GM18499 (cell line): Measurements from ENCODE around the gene LSAMP.

Source experiments
- ATAC-seq: cut with Tn5 transposase; IDR thresholded peaks from one replicate; pipeline ENCODE4 v1.9.1; 2021; ENCODE audit warnings: moderate number of reproducible peaks; ENCODE audit not compliant: insufficient read depth, unreplicated experiment

Gene LSAMP

DNA sequence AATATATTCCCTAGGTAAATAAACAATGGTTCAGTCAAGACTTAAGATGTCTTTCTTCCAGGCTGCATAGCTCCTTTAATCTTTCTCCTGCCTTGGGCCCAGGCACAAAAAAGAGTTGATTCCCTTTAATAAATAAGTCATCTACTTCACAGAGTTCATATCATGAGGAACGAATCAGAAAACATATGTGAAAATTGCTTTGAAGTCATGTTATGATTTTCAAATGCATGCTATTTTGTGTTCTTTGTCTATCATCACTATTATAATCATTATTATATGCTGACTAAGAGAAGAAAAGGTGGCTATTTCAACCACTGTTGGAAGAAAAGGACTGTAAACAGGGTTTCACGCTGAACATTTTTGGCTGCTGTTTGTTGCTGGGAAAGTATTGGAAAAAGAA is 70.4 kb downstream of the LSAMP start:
- no peak for ATAC-seq

DNA sequence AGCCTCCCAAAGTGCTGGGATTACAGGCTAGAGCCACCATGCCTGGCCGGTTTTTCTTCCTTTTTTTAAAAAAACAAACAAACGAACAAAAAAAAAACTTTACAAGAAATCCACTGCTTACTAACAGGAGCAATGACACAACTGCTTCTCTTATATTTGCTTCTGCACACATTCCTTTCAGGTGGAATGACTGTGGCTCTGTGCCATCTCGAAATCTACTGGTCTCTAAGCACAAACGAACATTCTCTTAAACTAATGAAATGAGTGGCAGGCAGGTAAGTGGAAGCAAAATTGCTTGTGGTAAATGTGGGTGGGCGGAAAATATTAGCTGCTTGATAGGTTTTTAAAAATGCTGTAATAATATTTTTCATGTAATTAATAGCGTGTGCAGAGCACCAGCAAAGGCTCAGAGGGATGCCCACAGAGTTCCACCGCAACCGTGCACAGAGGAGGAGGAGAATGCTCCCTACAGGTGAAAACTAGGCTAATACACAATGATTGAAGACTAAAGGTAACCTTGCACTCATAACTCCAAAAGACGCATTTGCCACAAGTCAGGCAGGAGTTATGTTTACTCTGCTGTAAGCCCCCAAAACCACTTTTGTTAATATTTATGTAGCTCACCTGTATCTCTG is 77.4 kb downstream of the LSAMP start:
- ATAC-seq, result no peak

DNA sequence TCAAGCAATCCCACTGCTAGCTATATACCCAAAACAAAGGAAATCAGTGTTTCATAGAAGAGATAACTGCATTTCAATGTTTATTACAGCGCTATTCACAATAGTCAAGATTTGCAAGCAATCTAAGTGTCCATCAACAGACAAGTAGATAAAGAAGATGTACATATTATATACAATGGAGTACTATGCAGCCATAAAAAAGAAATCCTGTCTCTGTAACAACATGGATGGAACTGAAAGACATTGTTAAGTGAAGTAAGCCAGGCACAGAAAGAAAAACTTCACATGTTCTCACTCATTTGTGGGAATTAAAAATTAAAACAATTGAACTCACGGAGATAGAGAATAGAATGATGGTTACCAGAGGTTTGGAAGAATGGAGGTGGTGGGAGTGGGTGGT is 89.2 kb downstream of the LSAMP start:
- ATAC-seq, result no peak

DNA sequence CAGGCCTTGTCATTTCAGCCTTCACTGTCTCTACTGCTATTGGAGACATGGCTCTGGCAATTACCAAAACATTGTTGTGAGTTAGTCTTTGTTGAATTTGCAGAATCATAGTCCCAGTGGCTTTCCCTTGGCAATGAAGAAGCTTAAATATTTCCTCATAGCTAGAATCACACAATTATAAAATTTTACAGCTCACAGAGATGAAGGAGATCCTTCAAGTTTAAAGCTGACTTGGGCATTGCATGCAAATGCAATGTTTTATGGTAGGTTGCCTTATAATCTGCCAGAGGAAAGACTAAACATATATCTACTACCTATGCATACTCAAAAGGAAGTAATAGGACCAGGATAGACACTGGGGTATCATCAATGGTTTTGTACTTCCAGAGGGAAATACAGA is 90.9 kb downstream of the LSAMP start:
- ATAC-seq, result no peak

DNA sequence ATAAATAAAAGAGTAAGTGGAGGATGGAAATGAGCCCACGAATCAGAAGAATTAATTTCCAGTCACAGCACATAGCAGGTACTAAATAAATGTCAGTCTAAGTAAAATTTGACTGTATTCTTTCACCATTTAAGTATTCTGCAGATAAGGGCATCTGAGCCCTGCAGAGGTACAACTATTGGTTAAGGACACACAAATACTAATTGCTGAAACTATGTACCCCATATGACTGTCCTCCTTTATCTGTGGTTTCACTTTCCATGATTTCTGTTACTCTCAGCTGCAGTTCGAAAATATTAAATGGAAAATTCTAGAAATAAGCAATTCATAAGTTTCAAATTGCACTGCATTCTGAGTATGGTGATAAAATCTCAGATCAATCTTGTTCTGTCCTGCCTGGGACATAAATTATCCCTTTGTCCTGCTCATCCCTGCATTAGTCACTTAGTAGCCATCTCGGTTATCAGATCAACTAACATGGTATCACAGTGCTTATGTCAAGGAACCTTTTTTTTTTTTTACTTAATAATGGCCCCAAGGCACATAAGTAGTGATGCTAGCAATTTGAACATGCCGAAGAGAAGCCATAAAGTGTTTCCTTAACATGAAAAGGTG is 95.1 kb downstream of the LSAMP start:
- no peak for ATAC-seq

DNA sequence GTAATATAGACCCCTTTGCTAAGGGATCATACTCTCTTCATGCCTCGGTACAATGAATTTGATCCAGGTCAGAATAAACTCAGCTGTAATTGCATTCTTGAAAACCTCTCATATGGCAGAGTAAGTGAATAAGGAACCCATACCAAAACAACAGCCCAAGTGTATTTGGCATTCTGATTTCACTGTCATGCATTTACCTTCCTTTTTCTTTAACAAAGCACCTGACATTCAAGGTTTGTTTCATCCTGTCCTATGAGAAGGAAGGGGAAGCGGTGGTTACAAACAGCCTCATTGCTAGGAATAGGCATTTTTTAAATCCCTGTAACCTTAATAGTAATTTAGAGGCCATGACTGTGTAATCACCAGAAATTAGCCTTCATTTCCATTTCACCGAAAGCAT is 97.1 kb downstream of the LSAMP start:
- no peak for ATAC-seq

DNA sequence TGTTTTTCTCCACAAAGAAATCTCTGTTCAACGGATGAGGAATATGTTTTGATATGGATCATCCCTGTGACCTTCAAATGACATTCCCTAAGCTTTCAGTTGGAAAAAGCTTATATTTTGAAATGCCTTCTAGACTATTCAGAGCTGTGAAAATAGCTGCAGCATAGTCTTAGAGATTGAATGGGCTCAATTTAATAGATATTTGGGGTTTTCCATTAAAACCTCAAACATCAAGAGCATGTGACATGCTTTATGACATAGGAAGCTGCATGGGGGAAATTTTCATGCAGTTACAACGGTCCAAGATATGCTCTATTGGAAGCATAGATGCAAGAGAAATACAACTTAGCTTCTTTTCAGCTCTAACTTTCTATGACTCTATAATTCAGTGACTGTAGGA is 102.8 kb downstream of the LSAMP start:
- ATAC-seq, result no peak

DNA sequence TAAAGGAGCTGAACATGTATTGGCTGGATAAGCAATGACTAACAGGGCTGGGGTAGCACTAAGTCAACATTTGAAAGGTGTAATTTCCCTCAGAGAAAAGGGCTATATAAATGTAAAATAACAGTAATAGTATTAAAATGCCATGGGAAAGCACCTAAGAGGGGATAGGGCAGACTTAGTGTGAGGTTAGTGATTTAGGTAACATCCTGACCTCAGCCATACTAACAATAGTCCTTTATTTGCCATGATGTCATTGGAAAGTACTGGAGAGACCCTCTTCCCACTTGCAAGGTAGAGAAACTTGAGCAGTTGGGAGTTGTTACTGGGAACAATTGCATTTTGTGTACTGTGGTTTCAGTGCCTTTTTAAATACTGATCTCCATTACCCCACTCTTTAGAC is 103.4 kb downstream of the LSAMP start:
- no peak for ATAC-seq

DNA sequence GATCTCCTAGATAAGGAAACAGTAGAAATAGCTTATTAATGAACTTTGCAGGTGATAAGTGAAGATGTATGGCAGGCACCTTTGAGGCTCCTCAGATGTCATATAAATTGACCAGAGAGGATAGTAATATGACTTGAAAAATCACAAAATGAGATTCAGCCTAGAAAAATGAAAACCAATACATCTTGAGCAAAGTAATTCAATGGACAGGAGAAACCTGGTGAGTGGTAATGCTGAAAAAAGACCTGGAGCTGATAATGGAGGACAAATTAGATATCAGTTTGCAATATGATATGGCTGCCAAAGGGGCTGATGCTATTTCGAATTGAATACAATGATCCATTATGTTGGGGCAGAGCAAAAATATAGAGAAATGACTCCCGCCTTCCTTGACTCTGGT is 103.9 kb downstream of the LSAMP start:
- ATAC-seq, result no peak

DNA sequence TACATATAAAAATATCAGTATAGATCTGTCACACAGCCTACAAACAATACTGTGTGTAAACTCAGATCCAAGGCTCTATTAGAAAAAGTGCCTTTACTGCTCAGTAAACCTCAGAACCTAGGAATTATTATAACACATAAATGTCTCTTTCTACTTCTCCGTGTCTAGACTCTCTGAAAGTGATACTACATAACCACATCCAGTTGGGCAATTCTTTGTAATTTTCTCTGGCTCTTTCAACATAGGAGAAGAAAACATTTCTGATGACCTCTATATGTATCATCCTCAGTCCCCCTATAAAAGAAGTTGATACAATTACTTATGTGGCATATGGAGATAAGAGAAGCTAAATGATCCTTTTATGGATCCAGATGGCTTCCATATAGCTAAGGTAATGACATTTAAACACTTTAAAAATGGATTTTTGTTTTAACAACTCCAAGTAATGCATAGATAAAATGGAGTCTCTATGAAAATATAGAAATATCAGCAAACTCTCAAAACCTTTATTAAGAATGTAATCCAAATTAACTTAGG is 104.5 kb downstream of the LSAMP start:
- no peak for ATAC-seq

DNA sequence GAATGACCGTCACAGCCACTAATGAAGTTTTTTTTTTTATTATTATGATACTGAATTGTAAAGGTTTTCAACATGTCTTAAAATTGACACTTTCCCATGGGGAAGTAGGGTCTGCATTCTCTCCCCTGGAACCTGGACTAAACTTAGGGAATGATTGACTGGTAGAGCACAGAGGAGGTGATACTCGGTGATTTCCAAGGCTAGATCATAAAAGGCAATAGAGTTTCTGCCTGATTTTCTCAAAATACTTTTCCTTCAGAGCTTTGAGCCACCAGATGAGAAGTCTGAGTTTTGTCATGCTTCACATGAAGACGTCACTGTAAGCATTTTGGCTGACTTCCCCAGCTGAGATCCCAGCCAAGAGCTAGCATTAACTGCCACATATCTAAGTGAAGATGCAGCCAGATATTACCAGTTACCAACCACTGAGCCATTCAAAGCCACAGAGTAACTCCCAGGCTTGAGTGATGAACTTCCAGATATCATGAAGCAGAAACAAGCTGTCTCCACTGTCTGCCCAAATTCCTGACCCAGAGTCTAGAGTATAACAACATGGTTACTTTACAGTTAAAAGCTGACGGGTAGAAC is 105.8 kb downstream of the LSAMP start:
- ATAC-seq, result no peak

DNA sequence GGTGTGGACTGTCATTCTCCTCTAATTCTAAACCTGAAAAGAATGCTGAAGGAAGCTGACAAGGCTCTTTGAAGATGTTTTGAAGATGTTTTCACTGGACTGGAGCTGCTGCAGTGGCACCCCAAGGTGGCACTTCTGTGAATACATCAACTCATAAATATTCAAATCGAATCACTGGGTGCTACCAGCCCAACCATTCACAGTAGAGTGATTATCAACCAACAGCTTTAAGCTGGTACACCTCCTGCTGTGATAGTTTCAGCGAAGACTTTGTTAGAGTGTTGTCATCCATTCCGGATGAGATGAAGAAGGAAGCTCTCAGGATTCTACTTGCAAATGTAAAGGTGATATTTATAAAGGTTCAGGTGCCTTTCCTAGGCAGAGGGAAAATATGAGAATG is 106.6 kb downstream of the LSAMP start:
- no peak for ATAC-seq

DNA sequence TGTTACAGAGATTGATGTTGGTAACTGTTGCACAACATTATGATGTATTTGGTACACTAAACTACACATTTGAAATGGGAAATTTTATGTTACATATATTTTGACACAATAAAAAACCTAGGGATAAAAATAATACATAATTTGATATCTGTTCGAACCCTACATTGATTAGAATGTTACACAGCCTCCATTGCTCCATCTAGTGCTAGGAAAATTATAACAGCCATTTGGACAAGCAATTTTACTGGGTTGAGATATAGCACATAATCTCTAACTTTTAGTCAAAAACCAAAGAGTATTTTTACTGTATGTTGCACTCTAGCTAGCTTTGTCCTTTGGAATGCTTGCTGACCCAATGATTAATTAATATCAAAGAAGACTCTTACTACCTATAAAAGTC is 108.1 kb downstream of the LSAMP start:
- ATAC-seq, result no peak

DNA sequence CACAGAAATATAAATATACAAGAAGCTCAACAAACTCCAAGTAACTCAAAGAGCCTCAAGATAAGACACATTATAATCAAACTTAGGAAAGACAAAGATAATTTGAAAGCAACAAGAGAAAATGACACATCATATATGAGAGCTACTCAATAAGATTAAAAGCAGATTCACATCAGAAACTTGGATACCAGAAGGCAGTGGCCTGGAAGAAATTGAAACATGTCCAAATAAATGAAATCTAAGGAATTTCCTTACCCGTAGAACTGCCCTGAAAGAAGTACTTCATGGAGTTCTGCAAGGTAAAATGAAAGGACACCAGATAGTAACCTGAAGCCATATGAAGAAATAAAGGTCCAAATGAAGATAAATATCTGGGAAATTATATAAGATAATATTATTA is 113.9 kb downstream of the LSAMP start:
- ATAC-seq, result no peak

DNA sequence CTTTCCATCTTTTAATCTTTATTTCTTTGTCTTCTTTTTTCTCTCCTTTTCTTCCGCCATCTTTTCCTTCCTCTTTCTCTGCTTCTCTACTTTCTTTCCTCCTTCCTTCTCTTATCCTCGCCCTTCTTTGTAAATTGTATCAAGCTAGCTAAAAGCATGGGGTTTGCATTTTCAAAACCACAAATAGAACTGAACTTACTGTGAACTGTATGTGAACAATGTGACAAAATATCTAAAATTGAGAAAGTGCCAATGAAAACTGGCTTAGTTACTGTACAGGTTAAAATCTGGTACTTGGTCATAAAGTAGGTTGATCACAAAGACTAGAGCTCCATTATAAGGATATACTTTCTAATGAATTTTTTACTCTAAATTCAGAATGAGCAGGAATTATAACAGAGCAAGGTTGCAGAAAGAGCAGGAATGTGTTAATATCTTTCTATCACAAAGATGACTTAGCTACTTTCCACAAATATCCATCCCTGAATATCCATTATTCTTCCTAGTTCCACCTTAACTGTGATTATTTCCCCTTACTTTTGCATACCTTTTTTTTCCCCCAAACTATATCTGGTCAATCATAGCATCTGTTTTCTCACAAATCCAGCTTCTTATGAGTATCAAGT is 122.4 kb downstream of the LSAMP start:
- no peak for ATAC-seq

DNA sequence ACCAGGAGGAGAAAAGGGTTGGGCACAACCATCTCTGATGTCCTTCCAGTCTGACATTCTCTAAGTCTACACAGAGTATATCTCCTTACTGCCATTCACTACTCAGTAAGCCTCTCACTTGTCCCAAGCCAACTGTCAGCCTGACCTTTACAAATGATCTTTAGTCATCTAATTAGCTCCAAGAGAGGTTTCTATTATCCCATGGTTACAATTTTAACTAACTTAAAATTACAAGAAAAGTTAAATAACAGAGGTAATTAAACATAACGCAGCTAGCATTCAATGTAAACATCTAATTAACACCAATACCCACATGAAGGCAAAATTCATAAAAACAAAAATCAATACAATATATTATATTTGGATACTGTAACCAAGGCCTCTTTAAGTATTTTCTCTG is 126.9 kb downstream of the LSAMP start:
- ATAC-seq, result no peak

DNA sequence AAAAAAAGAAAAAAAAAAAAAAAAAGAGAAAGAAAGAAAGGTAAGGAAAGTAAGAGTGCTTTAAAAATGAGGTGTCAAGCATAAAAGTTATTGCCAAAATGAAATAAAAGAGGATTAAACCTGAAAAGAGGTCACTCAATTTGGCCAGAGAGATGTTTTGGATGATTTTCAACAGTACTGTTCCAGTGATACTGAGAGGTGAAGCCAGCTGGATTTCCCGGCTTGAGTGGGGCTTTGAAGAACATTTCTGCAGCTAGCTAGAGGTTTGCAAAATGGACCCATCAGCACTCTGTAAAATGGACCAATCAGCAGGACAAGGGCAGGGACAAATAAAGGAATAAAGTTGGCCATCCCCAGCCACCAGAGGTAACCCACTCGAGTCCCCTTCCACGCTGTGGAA is 128.5 kb downstream of the LSAMP start:
- ATAC-seq, result no peak

DNA sequence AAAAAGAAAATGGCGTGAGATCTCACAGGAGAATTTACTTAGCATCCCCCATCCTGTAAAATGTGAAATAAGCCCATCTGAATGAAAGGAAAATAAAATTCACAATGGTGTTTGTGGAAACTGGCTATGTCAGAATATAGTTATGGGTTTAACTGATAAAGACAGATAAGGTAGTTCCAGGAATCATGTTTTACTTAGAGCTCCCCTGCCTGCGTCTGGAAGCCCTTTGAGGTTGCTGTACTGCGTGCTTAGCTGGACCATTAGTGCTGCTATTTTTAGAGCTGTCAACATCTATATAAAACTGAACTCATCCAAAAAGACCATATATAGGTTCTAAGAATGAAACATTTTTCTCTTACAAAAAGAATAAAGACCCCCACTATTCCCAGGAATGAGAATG is 130.8 kb downstream of the LSAMP start:
- ATAC-seq, result no peak

DNA sequence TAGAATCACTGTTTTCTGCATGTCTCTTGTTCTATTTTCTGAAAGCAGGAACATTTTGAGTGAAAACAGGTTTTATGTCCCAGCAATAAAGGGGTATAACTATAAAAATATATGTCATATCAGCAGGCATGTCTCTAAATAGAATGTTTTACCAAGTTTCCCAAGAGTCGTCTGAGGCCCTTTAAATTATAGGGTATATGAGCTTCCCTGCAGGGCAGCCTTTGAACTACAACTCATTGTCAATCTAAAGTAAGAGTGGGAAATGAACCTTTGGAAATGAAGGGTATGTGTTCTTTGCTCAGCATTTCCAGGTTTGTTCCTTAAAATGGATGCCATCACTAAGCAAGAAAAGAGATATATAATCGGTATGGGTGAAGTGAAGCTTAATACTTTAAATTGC is 138.6 kb downstream of the LSAMP start:
- no peak for ATAC-seq

DNA sequence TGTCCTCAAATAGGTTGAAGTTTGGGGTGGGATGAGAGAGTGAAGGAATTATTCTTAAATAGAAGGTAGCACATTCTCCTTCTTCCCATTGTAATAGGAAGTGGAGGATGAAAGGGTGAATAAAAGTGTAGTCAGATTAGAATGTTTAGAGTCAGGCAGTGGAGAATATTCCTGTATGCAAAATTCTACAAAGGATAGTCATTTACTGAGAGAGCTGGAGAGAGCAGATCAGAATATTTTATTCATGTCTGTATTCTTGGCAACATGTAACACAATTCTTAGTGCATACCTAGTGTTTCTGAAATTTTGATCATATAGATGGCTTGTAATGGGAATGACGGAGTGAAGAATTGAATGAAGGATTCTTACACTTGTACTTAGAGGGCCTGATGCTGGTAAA is 139.1 kb downstream of the LSAMP start:
- no peak for ATAC-seq

DNA sequence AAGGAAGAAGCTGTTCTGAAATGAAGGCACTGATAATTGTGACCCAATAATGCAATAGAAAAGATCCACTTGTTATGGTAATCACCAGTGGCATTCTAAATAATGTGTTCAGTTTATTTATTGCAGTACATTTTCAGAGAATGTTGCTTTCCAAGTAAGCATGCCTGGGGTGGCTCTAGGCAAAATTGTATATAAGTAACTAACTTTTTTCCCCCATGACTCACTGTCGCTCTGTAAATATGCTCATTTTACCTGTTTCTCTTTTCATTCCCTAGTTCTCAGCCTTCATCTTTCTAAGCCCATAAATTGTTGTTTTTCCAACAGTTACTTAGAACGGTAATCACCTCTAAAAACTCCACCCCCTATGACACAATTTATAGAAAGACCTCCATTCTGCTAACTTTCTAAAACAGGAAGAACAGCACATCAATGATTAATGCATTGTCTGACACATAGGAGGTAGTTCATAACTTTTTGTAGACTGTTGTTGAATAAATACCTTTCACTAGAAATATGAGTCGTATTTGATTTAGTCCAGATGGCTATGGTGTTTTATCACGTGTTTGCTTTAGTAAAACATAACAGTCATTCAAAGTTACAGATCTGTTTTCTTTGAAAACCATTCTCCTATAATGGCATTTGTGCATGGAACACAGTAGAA is 143.1 kb downstream of the LSAMP start:
- ATAC-seq, result no peak
